Astrocyte of the cerebellum (primary cell): ENCODE measurements around the gene NAA25.
"Not testable (repeated sequence)": the region's sequence is repeated elsewhere in the genome, so short reads cannot be mapped to it uniquely, and the experiment has no call there.

Experiments
- DNase-seq: peaks from one replicate; pipeline ENCODE4 v3.0.0-alpha.2; 2011; ENCODE audit warnings: low read depth
- H3K4me3 ChIP-seq: 2 replicates; pipeline ENCODE4 v1.5.1; 2011; ENCODE audit warnings: mild to moderate bottlenecking, low read depth, low read length, moderate library complexity
- CTCF ChIP-seq: IDR thresholded peaks from 2 replicates; pipeline ENCODE4 v1.5.1; 2012; ENCODE audit warnings: low read length, low read depth, moderate library complexity, mild to moderate bottlenecking; ENCODE audit errors: missing control alignments
- in situ Hi-C: cut with HindIII; loops from 2 replicates; pipeline ENCODE4 v1.10.0; 2017; ENCODE audit warnings: low sequenced_read_pairs

NAA25 gene

GRCh38 chr12:111998015-111998414, 110.6 kb downstream of the NAA25 start:
- in situ Hi-C loops = no loop called here
- no peak for DNase-seq
- no peak overlapping the region for H3K4me3 ChIP-seq
- TF ChIP-seq CTCF = no peak

- H3K4me3 ChIP-seq = no peak overlapping the region
- in situ Hi-C loops = no loop called here
- TF ChIP-seq CTCF = no peak
- no peak for DNase-seq
Measured at GRCh38 chr12:111997300-111997699, 111.3 kb downstream of the NAA25 start.

- H3K4me3 ChIP-seq = no peak overlapping the region
- in situ Hi-C loops = no loop called here
- DNase-seq = no peak
- TF ChIP-seq CTCF = no peak
Measured at GRCh38 chr12:111995782-111996480, 112.7 kb downstream of the NAA25 start.

GRCh38 chr12:111994211-111995111, 114.1 kb downstream of the NAA25 start:
- in situ Hi-C loops, H3K4me3 ChIP-seq, DNase-seq: not testable (repeated sequence)

GRCh38 chr12:111993292-111994150, 115.1 kb downstream of the NAA25 start:
- no peak overlapping the region for H3K4me3 ChIP-seq
- DNase-seq = no peak
- in situ Hi-C loops = no loop called here
- no peak for TF ChIP-seq CTCF

GRCh38 chr12:111992464-111992863, 116.1 kb downstream of the NAA25 start:
- TF ChIP-seq CTCF = no peak
- no peak overlapping the region for H3K4me3 ChIP-seq
- no peak for DNase-seq
- in situ Hi-C loops = no loop called here
